ENCODE measurements around the gene FECH.

DNA sequence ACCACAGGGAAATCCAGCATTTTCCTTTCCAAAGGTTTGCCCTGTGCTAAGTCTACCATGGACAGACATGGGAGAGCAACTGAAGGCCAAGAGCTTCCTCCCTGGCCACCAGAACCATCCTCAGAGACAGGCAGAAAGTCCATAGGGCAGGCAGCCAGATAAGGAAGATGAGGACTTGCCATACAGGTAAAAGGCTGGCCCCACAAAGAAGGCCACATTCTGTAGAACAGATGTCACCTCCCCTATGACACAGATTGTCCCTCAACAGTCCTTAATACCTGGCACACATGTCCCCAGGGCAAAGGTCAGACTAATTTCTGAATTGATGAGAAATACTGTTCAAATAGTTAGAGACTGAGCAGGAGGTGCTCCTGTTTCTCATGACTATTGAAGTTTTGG lies 52.0 kb downstream of the FECH start:
- TF ChIP-seq POLR2A (IDR thresholded peaks at IDR 0.05) (no peak), CTCF (IDR thresholded peaks at IDR 0.05) (no peak)
